ENCODE results near the gene CLIC4. TPM values are rescaled to one million over a fixed set of nuclear protein-coding genes. Genes with fewer than 3 reads are reported as not detected.
A peak's percentile ranks its signal among the peaks of the same experiment; 100 is the strongest.

CLIC4 gene
- total and polyA plus RNA-seq, 2 of the 8 experiments (the other 6 are each of a cell fraction or from before 2014, with no cell fraction given): 77.5 to 293 TPM

GRCh38 chr1:24856787-24857506 is 111.7 kb downstream of the CLIC4 start:
- H3K14ac ChIP-seq (ENCODE audit: insufficient read length): no peak overlapping the region
- POLR2A ChIA-PET (ENCODE audit: partially characterized antibody): no interaction called here
- H3K36me3 ChIP-seq (ENCODE audit: control insufficient read depth in 2 of 4, insufficient read depth in 4 of 4, low read length in 3 of 4): no peaks in the 10 kb centered on the region
- CTCF ChIA-PET (ENCODE audit: partially characterized antibody): interaction anchor here (0.6 to 11.9 kb wide), 4 partner anchors 9 to 187 kb away, joined by 3 to 69 read pairs (median 6); no protein-coding TSS in a partner anchor
- no peaks in the 10 kb centered on the region for H3K4me1 ChIP-seq (replicated peaks in 1 of 4; ENCODE audit: control insufficient read depth in 3 of 4, insufficient read depth in 4 of 4, low read length in 3 of 4)
- no peak overlapping the region for H3K4ac ChIP-seq (replicated peaks; ENCODE audit: insufficient read length, low read depth, low read length)
- no peaks in the 10 kb centered on the region for H3K9me3 ChIP-seq (ENCODE audit: insufficient read depth in 2 of 2, low read depth in 1 of 2, low read length in 1 of 2)
- H2BK12ac ChIP-seq (ENCODE audit: low read depth, low read length): no peak overlapping the region
- no peaks in the 10 kb centered on the region for H4K20me1 ChIP-seq (replicated peaks in 1 of 2; ENCODE audit: control insufficient read depth in 1 of 2, insufficient read depth in 2 of 2, low read length in 2 of 2)
- H3K23me2 ChIP-seq (ENCODE audit: low read depth, low read length): no peaks in the 10 kb centered on the region
- H4K91ac ChIP-seq (replicated peaks; ENCODE audit: insufficient read length, low read length): no peak overlapping the region
- H3K27ac ChIP-seq (ENCODE audit: low read depth, low read length): no peak overlapping the region
- 91% methylated on average over 16 of the region's 16 CpGs; no CpG with 5 or more reads in 1 of the 2 experiments for WGBS, 2 experiments (ENCODE audit: extremely low coverage in 1 of 2, insufficient coverage in 1 of 2, insufficient read length in 1 of 2, insufficient replicate concordance in 2 of 2, low coverage in 1 of 2, low lambda C conversion rate in 2 of 2, missing lambda C conversion rate in 1 of 2)
- H3K4me2 ChIP-seq (ENCODE audit: insufficient read depth in 1 of 2, low read depth in 2 of 2, low read length in 2 of 2): no peak overlapping the region
- H2BK20ac ChIP-seq (ENCODE audit: low read length): no peak overlapping the region
- no peak for FAIRE-seq
- H4K8ac ChIP-seq (ENCODE audit: extremely low read depth, insufficient read depth, low read length): peak overlapping the region; percentile 57
- H3K4me3 ChIP-seq (ENCODE audit: extremely low read depth in 1 of 4, insufficient read depth in 2 of 4, low read depth in 3 of 4, low read length in 4 of 4): no peak overlapping the region
- no peak overlapping the region for H2BK120ac ChIP-seq (replicated peaks; ENCODE audit: low read depth, low read length)
- no peak for DNase-seq (ENCODE audit: low read depth in 1 of 2, low spot score in 2 of 2)
- no peak overlapping the region for H2BK5ac ChIP-seq (ENCODE audit: low read depth, low read length)
- H4K5ac ChIP-seq (ENCODE audit: insufficient read length, low read depth, low read length): no peak overlapping the region
- H2AFZ ChIP-seq (ENCODE audit: low read length): no peak overlapping the region
- no peak overlapping the region for H3K18ac ChIP-seq (ENCODE audit: extremely low read depth, low read length)
- H3K9ac ChIP-seq (replicated peaks in 1 of 4; ENCODE audit: extremely low read depth in 1 of 4, low read depth in 3 of 4, low read length in 3 of 4): no peak overlapping the region
- peaks cover 0 to 4% (median 0%) of the 10 kb centered on the region in 4 experiments; a peak in 2 of 7 replicates for H3K27me3 ChIP-seq (replicated peaks in 1 of 4; ENCODE audit: control insufficient read depth in 3 of 4, extremely low read depth in 1 of 4, insufficient read depth in 3 of 4, low read length in 3 of 4)
- no peak for TF ChIP-seq KDM5A (IDR thresholded peaks at IDR 0.05; ENCODE audit: low read length)
- TF ChIP-seq BACH1 (IDR thresholded peaks at IDR 0.05; ENCODE audit: low read length): no peak
- no peak for TF ChIP-seq SRF (IDR thresholded peaks at IDR 0.05; ENCODE audit: low read depth, low read length)
- TF ChIP-seq JUN (IDR thresholded peaks at IDR 0.05; ENCODE audit: low read depth, low read length): no peak
- no peak for TF ChIP-seq EP300 (IDR thresholded peaks at IDR 0.05; ENCODE audit: borderline replicate concordance in 1 of 2, low read depth in 2 of 2, low read length in 2 of 2)
- TF ChIP-seq MAFK (IDR thresholded peaks at IDR 0.05; ENCODE audit: low read depth, low read length): no peak
- TF ChIP-seq SAP30 (IDR thresholded peaks at IDR 0.05; ENCODE audit: insufficient read depth, insufficient replicate concordance, low read length): no peak
- TF ChIP-seq HDAC2 (IDR thresholded peaks at IDR 0.05; ENCODE audit: borderline replicate concordance in 1 of 2, low read depth in 2 of 2, low read length in 2 of 2): no peak
- no peak for TF ChIP-seq RXRA (IDR thresholded peaks at IDR 0.05; ENCODE audit: insufficient read depth, low read depth, low read length)
- TF ChIP-seq KDM4A (IDR thresholded peaks at IDR 0.05; ENCODE audit: low read depth, low read length, severe bottlenecking): no peak
- no peak for TF ChIP-seq POU5F1 (IDR thresholded peaks at IDR 0.05; ENCODE audit: low read depth, low read length)
- H3K23ac ChIP-seq (ENCODE audit: insufficient read length): no peak overlapping the region
- H3K56ac ChIP-seq (replicated peaks; ENCODE audit: insufficient read length, low read depth, low read length): no peak overlapping the region
- H3K79me1 ChIP-seq (ENCODE audit: low read depth, low read length): no peaks in the 10 kb centered on the region
- no peak overlapping the region for H2BK15ac ChIP-seq (ENCODE audit: low read length)
- H2AK5ac ChIP-seq (ENCODE audit: low read depth, low read length): no peak overlapping the region
- no peaks in the 10 kb centered on the region for H3K79me2 ChIP-seq (ENCODE audit: control insufficient read depth in 1 of 2, insufficient read depth in 2 of 2, low read length in 2 of 2)
